GM12872 (cell line): Measurements from ENCODE around the gene KANSL1.

Experiments used
- TF ChIP-seq, protein P1 (sequence below): IDR thresholded peaks from 3 replicates; pipeline ENCODE4 v1.5.1; 2011; ENCODE audit warnings: low read depth, mild to moderate bottlenecking, low read length, moderate library complexity; ENCODE audit not compliant: insufficient read depth

The KANSL1 gene

DNA sequence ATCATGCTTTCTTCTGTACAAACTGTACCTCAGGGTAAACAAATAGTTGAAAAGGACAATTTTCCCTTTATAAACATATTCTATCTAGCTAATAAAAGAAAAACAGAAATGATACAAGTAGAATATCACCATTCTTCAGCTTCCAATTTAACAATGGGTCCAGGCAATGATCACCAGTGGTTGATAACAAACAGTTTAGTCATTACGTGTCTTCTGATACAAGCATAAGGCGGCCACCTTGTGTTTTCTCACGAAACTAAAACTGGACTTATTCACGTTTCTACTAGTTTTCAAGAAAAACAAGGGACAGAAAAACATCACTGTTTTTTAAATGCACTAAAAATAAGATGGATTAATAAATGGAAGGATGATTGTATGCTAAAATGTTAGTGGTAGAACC, 135.9 kb downstream of the KANSL1 start:
- TF ChIP-seq, protein P1, sequence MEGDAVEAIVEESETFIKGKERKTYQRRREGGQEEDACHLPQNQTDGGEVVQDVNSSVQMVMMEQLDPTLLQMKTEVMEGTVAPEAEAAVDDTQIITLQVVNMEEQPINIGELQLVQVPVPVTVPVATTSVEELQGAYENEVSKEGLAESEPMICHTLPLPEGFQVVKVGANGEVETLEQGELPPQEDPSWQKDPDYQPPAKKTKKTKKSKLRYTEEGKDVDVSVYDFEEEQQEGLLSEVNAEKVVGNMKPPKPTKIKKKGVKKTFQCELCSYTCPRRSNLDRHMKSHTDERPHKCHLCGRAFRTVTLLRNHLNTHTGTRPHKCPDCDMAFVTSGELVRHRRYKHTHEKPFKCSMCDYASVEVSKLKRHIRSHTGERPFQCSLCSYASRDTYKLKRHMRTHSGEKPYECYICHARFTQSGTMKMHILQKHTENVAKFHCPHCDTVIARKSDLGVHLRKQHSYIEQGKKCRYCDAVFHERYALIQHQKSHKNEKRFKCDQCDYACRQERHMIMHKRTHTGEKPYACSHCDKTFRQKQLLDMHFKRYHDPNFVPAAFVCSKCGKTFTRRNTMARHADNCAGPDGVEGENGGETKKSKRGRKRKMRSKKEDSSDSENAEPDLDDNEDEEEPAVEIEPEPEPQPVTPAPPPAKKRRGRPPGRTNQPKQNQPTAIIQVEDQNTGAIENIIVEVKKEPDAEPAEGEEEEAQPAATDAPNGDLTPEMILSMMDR: no peak

DNA sequence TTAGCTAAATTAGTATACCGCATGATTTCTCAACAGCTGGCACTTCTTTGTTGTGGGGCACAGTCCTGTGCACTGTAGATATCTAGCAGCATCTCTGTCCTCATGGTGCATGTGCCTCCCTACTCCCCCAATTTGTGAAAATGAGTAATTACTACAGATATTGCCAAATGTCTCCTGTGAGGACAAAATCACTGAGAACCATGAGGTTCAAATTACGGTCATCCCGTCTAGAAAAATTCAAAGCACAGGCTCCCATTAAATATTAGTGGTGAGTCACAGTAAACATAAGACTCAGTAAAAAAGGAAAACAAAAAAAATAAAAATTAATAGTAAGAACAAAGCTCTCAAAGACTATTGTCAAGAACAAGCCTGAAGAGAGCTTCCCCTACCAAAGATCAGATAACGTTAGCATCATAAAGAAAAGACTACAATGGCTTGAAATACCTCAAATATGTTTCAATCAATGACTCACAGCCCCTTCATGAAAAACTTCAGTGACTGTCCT, 136.4 kb downstream of the KANSL1 start:
- TF ChIP-seq, protein P1: no peak

DNA sequence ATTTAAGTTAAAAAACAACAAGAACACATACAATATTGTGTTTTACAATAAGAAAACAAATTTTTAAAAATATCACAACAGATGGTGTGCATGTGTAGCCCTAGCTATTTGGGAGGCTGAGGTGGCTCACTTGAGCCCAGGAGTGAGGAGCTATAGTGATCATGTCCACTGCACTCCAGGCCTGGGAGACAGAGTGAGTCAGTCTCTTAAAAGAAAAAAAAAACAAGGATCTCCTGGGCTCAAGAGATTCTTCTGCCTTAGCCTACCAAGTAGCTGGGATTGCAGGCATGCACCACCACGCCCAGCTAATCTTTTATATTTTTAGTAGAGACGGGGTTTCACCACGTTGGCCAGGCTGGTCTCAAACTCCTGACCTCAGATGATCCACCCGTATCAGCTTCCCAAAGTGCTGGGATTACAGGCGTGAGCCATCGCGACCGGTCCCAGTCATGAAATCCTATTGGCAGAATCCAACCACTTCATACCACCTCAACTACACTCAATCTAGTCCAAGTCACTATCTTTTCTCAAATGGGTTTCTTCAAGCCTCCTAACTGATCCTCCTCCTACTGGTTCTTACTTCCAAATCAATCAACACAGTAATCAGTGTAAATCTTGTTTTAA, 139.2 kb downstream of the KANSL1 start:
- TF ChIP-seq, protein P1: no peak

DNA sequence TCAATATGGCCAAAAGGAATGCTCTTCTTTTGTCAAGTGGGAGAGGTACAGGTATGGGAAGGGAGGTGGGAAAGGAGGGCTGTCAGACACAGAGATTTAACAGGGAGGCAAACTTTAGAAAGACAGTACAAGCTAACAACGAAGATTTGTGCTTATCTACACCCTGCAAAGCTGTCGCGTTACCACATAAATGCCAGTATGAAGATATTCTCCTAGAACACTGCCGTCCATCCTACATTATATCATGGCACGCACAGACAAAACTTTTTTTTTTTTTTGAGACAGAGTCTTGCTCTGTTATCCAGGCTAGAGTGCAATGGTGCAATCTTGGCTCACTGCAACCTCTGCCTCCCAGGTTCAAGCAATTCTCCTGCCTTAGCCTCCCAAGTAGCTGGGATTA, 143.6 kb downstream of the KANSL1 start:
- TF ChIP-seq, protein P1: no peak

DNA sequence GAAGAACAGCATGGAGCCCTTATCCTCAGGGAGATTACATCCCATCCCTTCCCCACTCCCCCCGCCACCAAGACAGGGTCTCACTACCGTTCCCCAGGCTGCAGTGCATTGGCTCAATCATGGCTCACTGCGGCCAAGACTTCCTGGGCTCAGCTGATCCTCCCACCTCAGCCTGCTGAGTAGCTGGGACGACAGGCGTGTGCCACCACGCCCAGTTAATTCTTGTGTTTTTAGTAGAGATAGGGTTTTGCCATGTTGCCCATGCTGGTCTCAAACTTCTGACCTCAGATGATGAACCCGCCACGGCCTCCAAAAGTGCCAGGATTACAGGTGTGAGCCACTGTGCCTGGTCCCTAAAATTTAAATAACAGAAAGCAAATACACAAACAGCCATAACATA, 145.4 kb downstream of the KANSL1 start:
- TF ChIP-seq, protein P1: no peak

DNA sequence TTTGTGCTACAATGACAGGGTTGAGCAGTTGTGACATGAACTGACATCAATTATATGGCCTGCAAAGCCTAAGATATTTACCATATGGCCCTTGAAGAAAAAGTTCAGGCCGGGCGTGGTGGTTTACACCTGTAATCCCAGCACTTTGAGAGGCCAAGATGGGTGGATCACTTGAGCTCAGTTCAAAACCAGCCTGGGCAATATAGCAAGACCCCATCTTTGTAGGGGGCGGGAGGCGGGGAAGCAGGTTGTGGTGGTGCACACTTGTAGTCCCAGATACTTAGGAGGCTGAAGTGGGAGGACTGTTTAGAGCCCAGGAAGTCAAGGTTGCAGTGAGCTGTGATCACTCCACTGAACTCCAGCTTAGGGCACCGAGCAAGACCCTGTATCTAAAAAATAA, 145.8 kb downstream of the KANSL1 start:
- TF ChIP-seq, protein P1: no peak

DNA sequence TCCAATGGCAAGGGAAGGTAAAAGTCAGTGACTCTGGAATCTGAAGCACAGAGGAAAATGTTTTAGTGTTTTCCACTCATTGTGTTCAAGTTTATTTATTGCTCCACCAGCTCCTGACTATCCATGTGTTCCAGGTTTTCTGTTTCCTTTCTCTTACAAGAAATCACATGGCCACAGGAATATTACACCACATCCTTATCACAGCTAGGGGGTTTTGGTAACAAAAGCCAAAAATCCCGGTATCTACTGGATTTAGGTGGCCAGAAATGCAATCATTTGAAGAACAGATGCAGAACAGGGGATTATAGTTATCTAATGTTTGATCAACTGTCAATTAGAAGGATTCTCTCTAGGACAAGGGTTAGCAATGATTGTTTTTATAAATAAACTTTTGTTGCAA, 146.3 kb downstream of the KANSL1 start:
- TF ChIP-seq, protein P1: no peak

DNA sequence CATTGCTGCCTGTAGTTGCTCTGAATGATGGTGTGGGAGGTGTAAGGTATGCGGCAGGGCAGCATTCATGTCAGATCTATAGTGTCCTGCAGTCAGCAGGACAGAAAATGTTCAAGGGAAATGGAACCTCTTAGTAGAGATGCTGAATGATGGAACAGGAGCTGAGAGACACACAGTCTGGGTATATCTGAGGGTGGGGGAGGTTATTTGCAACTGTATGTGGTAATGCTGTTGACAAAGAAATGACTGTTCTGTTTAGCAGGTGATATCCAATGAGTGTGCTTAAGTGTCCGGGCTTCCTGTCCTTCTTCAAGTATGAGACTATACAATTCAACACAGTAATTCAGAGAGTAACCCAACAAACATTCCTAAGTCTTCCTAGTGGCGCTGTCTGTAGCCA, 147.6 kb downstream of the KANSL1 start:
- TF ChIP-seq, protein P1: no peak
